ENCODE measurements around the gene GALNT7.

DNA sequence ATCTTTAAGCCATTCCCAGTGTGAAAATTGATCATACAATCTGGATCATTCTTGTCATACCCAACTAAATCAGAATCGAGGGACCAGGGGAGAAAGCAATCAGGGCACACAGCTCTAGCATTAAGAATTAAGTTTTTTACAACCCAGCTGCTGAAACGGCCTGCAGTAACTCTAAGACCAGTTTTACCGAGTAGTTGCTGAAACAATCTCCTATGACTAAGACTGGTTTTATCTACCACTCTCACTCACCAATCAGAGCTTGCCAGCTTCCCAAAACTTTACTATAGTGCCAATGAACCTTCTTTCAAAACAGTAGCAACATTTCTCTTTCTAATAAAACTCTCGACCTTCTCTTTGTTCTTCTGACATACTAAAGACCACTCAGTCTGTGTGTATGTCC, 199.3 kb downstream of the GALNT7 start:
- TF ChIP-seq, protein P1, sequence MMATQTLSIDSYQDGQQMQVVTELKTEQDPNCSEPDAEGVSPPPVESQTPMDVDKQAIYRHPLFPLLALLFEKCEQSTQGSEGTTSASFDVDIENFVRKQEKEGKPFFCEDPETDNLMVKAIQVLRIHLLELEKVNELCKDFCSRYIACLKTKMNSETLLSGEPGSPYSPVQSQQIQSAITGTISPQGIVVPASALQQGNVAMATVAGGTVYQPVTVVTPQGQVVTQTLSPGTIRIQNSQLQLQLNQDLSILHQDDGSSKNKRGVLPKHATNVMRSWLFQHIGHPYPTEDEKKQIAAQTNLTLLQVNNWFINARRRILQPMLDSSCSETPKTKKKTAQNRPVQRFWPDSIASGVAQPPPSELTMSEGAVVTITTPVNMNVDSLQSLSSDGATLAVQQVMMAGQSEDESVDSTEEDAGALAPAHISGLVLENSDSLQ (IDR thresholded peaks at IDR 0.05), result no peak
- TF ChIP-seq EGR1 (IDR thresholded peaks at IDR 0.05; ENCODE audit: borderline replicate concordance in 1 of 2, low read depth in 2 of 2, low read length in 2 of 2), result no peak
- TF ChIP-seq, protein P2, sequence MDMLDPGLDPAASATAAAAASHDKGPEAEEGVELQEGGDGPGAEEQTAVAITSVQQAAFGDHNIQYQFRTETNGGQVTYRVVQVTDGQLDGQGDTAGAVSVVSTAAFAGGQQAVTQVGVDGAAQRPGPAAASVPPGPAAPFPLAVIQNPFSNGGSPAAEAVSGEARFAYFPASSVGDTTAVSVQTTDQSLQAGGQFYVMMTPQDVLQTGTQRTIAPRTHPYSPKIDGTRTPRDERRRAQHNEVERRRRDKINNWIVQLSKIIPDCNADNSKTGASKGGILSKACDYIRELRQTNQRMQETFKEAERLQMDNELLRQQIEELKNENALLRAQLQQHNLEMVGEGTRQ (IDR thresholded peaks at IDR 0.05; ENCODE audit: borderline replicate concordance, low read depth, low read length), result no peak
- no peak for TF ChIP-seq CREB1 (IDR thresholded peaks at IDR 0.05; ENCODE audit: low read depth)
- no peak for TF ChIP-seq SIN3A (IDR thresholded peaks at IDR 0.05; ENCODE audit: low read depth, low read length)
- TF ChIP-seq, protein P3, sequence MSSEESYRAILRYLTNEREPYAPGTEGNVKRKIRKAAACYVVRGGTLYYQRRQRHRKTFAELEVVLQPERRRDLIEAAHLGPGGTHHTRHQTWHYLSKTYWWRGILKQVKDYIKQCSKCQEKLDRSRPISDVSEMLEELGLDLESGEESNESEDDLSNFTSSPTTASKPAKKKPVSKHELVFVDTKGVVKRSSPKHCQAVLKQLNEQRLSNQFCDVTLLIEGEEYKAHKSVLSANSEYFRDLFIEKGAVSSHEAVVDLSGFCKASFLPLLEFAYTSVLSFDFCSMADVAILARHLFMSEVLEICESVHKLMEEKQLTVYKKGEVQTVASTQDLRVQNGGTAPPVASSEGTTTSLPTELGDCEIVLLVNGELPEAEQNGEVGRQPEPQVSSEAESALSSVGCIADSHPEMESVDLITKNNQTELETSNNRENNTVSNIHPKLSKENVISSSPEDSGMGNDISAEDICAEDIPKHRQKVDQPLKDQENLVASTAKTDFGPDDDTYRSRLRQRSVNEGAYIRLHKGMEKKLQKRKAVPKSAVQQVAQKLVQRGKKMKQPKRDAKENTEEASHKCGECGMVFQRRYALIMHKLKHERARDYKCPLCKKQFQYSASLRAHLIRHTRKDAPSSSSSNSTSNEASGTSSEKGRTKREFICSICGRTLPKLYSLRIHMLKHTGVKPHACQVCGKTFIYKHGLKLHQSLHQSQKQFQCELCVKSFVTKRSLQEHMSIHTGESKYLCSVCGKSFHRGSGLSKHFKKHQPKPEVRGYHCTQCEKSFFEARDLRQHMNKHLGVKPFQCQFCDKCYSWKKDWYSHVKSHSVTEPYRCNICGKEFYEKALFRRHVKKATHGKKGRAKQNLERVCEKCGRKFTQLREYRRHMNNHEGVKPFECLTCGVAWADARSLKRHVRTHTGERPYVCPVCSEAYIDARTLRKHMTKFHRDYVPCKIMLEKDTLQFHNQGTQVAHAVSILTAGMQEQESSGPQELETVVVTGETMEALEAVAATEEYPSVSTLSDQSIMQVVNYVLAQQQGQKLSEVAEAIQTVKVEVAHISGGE (CRISPR knock-in tag; IDR thresholded peaks at IDR 0.05), result no peak
- TF ChIP-seq SMC3 (IDR thresholded peaks at IDR 0.05; ENCODE audit: borderline replicate concordance, low read length), result no peak
- TF ChIP-seq, protein P4, sequence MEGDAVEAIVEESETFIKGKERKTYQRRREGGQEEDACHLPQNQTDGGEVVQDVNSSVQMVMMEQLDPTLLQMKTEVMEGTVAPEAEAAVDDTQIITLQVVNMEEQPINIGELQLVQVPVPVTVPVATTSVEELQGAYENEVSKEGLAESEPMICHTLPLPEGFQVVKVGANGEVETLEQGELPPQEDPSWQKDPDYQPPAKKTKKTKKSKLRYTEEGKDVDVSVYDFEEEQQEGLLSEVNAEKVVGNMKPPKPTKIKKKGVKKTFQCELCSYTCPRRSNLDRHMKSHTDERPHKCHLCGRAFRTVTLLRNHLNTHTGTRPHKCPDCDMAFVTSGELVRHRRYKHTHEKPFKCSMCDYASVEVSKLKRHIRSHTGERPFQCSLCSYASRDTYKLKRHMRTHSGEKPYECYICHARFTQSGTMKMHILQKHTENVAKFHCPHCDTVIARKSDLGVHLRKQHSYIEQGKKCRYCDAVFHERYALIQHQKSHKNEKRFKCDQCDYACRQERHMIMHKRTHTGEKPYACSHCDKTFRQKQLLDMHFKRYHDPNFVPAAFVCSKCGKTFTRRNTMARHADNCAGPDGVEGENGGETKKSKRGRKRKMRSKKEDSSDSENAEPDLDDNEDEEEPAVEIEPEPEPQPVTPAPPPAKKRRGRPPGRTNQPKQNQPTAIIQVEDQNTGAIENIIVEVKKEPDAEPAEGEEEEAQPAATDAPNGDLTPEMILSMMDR (IDR thresholded peaks at IDR 0.05 in 2 of 3, conservative IDR thresholded peaks at IDR 0.05 in 1 of 3; ENCODE audit: control insufficient read depth in 2 of 3, extremely low read depth in 1 of 3, insufficient read depth in 1 of 3, low read depth in 3 of 3, low read length in 3 of 3), result no peak
- no peak for TF ChIP-seq RAD21 (IDR thresholded peaks at IDR 0.05; ENCODE audit: insufficient read depth, low read depth, low read length)
- TF ChIP-seq EP300 (IDR thresholded peaks at IDR 0.05; ENCODE audit: borderline replicate concordance in 1 of 2, control insufficient read depth in 1 of 2, low read depth in 2 of 2, low read length in 2 of 2), result no peak
- TF ChIP-seq, protein P5, sequence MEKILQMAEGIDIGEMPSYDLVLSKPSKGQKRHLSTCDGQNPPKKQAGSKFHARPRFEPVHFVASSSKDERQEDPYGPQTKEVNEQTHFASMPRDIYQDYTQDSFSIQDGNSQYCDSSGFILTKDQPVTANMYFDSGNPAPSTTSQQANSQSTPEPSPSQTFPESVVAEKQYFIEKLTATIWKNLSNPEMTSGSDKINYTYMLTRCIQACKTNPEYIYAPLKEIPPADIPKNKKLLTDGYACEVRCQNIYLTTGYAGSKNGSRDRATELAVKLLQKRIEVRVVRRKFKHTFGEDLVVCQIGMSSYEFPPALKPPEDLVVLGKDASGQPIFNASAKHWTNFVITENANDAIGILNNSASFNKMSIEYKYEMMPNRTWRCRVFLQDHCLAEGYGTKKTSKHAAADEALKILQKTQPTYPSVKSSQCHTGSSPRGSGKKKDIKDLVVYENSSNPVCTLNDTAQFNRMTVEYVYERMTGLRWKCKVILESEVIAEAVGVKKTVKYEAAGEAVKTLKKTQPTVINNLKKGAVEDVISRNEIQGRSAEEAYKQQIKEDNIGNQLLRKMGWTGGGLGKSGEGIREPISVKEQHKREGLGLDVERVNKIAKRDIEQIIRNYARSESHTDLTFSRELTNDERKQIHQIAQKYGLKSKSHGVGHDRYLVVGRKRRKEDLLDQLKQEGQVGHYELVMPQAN (conservative IDR thresholded peaks at IDR 0.05), result no peak
- TF ChIP-seq NFIC (IDR thresholded peaks at IDR 0.05; ENCODE audit: low read depth, low read length), result no peak

All from GM12878 (cell line).